ENCODE data around the gene TGFBR3.
"Not testable (repeated sequence)": the region's sequence is repeated elsewhere in the genome, so short reads cannot be mapped to it uniquely, and the experiment has no call there.

Gene TGFBR3

DNA sequence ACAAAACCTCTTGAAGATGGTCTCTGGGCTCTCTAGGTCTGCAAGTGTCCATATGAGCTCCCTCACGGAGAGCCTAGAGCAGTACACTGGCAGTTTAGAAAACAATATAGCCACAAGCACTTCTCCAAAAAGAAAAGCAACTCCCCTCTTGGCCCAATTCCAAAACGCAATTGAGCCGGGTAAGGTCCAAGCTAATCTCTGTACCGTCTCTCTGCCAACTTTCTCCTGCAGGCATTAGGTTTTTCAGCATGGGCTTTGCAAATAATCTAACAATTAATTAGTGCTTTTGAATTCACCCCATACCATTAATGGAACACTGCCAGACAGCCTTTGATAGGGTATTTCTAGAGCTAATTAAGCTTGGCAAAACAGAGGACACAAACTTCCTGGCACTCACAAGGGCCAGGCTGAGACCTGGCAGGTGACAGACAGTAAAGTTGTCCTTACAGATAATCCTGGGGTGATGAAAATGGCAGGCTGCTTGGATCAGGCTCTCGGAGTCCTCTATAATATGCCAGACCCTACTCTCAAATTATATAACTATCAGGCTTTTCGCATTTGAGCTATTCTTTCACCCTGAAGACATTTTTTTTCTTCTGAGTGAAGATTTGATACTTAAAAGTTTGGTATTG, 39.8 kb downstream of the TGFBR3 start:
- DNase-seq = no peak

DNA sequence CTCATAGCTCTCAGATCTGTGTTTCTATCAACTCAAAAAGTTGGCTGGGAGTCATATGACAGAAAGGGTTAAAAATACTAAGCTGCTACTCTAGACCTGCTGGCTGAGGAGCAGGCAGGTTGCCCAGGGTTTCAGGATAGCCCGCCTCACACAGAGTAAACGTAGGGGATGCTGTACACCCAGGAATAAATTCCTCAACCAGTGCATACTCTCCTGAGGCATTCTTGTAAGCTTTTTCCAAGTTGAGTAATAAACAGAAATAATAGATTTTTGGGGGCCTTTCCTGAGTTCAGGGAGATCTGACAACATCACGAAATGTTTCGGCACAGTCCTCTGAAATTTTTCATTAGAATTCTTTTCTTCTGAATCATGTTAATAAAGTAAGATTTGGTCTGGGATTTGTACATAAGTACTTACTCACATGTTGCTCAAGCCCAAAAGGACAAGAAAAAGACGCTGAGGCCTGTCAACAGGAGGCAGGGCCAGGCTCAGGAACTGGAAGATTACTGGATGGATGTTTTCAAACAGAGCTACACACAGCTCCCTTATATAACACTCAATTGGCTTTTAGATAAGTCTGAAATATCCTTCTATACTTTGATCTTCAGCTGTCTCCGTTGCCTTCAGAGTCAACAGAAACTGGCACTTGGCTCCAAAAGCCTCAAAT, 41.0 kb downstream of the TGFBR3 start:
- no peak for DNase-seq

DNA sequence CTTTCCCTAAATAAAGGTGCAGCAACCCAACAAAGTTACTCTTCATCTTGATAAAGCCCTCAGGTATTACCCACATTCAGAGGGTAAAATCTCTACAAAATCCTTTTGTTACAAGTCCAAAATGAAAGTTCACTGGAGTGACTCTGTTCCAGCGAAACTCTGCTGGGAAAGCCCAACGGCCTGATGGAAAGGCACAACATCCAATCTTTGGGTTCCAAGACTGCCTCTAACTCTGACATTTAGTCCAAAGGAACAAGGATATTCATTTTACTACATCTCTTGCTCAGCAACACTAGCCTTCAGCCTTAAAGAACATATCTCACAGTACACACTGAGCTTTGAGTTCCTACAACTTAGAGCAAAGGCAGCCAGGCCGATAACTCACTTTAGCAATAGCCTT, 42.1 kb downstream of the TGFBR3 start:
- no peak for DNase-seq

DNA sequence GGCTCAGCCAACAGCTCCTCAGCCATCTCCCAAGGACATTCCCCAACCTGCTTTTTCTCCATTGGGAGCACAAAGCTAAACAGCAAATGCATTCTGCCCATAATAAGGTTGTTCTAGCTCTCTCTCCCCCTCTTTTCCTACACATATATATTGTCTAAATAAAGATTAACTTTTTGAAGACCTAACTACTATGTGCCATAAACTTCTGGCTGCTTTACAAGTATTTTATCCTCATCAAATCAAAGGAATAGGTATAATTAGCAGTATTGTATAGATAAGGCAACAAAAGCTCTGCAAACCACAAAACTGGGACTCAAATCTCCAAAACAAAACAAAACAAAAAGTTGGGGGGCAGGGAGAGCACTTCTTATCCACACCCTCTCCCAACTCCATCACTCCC, 43.4 kb downstream of the TGFBR3 start:
- no peak for DNase-seq

DNA sequence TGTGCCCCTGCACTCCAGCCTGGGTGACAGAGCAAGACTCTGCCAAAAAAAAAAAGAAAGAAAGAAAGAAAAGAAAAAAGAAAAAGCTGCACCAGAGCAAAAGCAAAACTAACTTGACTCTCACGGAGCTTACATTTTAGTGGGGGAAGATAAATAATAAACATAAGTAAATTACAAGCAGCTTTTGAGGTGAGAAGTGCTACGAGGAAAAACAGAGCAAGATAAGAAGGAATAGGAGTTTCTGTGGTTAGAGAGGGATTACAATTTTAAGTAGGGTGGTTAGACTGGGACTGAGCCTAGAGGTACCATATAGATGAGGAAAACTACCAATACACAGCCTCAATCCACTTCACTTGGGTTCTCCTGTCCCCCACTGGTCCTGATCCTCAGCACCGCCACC, 43.9 kb downstream of the TGFBR3 start:
- no peak for DNase-seq

DNA sequence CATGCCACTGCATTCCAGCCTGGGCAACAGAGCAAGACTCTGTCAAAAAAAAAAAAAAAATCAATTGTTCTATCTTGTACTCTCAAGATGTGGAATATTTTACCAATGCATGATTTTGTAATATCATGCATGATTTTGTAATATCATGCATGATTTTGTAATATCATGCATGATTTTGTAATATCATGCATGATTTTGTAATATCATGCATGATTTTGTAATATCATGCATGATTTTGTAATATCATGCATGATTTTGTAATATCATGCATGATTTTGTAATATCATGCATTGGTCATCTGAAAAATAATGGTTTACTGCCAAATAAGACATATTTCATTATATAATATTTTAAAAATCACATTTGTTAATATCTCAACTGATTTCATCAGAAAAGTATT, 45.7 kb downstream of the TGFBR3 start:
- DNase-seq = not testable (repeated sequence)

DNA sequence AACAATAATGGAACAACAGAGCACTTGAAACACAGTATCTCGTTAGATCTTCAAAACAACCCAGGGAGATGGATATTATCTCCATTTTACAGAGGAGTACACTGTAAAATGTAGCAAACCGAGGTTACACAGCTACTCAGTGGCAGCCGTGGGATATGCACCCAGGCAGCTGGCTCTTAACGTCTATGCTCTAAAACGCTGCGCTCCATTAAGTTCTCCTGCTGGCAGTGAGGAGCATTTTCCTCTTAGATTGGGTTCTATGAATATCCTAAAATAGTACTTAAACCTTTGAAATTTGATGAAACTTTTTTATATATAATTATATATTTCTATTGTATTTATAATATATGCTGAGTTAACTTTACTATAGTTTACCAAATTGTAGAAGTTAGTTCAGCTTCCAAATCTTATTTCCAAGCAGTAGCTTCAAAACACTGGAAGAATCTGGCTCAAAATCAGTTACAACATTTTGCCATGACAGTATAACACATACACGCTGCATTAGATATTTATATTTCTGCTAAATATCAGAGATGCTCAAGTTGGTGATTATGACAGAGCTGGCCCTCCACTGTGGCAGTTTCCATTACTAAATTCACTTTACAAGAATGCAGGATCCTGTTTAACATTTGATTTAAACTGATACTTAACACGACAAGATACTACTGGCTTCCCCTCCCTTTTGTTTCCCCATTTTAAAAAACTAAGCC, 49.5 kb downstream of the TGFBR3 start:
- DNase-seq = no peak

DNA sequence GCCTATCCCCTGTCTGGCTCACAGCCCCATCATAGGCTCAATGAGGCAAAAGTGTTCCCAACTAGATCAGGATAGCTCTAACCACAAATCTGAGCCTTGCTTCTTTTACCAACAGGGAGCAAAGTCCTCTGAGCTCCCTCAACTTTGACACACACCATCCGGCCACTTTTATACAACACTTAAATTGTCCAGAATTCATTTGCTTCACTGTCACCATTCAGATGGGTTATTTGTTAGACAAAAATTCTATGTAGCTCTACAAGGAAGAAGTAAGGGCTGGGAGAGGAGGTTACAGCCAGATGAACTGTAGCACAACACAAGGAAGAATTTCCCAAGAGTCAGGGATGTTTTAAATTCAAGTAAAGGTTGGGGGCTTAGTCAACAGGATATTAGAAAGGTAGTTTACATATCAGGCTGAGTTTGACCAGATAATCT, 50.8 kb downstream of the TGFBR3 start:
- no peak for DNase-seq

DNA sequence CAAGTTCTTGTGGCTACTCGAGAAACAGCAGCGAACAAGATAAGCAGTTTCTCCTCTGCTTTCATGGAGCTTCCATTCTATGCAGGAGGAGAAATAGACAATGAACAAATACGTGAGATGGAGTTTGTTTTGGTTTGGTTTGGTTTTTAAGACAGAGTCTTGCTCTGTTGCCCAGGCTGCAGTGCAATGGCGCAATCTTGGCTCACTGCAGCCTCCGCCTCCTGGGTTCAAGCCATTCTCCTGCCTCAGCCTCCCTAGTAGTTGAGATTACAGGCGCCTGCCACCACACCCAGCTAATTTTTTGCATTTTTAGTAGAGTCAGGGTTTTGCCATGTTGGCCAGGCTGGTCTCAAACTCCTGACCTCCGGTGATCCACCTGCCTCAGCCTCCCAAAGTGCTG, 51.4 kb downstream of the TGFBR3 start:
- DNase-seq = not testable (repeated sequence)

DNA sequence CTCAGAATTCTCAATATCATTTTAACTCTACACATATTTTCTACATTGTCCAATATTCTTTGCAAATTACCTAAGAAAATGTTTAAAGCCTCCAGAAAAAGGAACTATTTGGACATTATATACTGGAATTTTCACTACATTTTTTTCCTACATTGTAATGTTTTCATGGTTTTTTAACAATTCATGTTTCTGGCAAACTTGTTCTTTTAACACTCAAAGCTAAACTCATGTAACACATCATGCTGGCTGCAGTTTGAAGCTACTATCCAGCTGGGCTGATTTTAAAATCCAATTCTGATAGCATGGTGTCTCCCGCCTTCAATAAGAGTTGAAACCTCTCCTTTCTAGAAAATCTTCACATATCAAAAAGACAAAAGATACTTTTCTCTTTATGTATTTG, 52.0 kb downstream of the TGFBR3 start:
- no peak for DNase-seq

DNA sequence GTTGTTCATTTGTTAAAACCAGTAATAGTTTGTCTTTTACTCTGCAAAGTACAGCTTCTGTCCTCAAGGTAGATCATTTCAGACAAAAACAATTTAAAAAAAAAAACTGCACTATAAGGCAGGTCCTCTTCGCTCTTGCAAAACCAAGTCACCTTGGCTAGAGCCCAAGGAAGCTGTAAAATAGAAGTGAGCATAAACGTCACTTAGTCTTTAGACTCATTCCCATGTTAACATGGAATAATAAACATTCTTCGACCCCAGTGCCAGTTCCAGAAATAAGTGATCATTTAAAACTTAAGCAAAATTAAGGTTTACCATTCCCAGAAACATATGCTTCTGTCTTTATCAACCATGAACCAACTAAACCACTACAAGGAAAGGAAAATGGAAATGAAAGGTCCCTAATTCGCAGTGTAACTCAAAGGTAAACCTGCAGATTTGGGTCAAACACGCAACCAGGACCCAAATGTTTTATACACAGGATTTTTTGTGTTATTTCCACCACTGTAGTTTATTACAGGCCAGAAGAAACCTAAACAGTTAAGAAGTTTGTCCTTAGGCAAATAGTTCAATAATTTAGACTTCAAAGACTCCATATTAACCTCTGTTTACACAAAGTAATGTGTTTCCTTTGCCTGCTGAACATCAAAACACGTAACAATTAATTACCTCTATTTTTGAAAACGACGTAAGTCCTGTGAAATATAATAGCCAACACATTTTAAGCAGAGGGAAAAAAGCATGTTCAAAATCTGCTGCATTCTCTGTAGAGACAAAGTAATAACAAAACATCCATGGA, 54.6 kb downstream of the TGFBR3 start:
- no peak for DNase-seq

DNA sequence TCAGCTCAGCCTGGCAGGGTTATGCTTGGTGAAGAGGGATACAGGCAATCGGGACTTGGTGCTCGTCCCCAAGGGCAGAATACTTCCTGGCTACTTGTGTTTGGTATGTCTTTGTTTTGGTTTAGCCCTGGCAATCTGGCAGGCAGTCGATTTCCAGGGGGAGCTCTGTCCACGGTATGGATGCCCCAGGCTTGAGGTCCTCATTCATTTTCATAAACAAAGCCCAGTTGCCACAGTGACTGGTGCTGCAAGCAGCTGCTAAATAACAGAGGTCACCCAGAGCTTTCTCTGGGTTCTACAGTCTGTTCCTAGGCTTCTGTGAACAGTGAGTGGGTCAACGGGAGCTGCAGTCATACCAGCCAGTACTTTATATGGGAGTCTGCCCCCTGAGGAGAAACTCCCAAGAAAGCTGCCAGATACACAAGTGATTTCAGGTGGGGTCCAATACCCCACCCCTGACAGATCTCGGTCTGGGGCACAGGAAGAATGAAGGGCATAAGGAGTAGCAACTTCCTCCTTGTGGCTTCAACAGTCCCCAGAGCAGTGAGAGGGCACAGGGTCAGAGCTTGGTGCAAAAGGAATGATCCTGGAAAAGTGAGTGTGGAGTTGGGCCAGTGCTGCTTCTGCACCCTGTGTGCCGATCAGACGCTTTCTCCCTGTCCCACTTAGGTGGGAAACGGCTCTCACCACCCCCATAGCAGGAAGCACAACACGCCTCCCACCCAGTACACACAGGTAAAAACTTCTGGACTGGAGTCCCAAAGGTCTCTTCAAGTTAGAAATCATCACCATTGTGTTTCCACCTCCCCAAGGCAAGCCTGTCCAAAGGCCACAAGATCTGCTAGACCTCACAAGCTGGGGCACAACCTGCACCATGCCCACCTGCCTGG, 55.5 kb downstream of the TGFBR3 start:
- no peak for DNase-seq

DNA sequence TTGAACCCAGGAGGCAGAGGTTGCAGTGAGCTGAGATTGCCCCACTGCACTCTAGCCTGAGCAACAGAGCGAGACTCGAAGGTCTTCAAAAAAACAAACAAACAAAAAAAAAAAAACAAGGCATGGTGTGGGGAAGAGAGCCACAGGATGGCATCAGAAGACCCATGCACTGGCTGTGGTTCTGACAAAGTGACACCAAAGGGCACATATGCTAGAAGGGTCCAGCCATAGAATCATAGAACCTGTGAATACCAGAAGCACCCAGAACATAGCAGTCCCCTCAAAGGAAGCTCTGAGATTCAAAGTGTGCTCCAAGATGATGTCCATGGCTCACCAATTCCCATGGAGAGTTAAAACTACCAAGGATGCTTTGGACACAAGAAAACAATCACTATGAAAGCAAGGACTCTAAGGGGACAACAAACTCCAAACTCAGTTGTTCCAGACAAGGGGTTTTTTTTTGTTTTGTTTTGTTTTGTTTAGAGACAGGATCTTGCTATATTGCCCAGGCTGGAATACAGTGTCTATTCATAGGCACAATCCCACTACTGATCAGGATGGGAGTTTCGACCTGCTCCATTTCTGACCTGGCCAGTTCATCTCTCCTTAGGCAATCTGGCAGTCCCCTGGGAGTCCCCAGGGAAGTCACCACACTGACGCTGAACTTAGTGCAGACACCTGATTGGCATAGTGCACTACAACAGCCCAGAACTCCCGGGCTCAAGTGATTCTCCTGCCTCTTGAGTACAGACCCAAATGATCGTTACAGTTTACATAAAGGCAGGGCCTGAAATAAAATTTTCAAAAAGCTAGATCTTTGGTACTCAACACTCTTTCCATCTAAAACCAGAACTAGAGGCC, 56.4 kb downstream of the TGFBR3 start:
- no peak for DNase-seq

DNA sequence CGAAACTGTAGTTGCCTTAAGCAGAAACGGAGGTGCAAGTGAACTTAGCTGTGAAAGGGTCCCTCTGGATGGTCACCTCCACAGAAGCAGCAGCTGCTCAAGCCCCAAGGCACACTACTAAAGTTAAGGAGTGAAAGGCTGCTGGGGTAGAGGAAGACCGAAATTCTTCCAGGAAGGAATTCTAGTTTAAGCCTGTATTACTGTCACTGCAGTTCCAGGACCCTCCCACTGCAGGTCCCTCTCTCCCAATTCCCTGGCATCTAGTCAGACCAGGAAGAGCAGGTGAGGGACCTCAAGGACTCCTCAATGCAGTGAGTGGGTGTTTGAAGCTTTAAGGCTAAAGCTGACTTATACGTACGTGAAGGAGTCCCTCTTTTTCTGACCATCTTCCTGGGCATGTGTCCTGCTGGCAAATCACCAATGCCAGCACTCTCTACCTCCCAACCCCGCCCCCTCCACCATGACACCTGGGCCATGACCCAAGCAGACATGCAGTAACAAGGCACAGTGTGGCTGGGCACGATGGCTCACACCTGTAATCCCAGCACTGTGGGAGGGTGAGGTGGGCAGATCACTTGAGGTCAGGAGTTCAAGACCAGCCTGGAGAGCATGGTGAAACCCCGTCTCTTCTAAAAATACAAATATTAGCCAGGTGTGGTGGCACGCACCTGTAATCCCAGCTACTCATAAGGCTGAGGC, 57.2 kb downstream of the TGFBR3 start:
- DNase-seq = no peak

DNA sequence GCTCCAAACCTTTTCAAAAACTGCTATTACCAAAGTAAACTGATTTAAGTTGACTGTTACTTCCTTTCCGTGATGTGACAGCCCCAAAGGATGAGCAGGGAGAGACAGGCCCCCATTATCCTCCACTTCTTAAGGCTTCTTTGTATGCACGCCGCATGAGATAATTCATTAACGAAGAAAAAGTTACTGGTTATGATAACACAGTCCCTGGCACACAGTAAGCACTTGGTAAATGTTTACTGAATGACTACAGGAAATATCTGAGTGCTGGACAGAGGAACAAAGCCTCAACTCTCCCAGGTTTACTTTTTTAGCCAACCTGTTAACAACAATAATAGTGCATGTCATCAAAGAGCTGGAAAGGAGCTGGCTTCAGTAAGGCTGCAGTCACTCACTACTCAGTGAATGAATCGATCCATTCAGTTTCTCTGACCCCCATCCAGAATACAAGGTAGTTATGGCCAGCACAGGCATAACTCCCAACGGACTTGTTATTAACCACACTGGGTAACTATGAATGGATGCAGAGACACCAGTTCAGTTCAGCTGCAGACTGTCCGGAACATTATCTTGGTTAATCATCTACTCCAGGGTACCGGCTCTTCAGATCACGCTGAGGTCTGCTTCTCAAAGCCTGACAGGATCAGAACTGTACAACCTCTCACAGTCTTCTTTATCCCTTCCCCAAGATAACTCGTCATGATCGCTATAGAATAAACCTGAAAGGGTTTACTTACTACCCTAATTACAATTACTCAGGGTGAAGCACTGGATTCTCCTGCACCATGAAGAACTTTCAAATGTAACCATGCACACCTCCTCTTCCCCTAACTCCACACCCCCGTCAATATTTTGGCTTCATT, 58.3 kb downstream of the TGFBR3 start:
- no peak for DNase-seq

DNA sequence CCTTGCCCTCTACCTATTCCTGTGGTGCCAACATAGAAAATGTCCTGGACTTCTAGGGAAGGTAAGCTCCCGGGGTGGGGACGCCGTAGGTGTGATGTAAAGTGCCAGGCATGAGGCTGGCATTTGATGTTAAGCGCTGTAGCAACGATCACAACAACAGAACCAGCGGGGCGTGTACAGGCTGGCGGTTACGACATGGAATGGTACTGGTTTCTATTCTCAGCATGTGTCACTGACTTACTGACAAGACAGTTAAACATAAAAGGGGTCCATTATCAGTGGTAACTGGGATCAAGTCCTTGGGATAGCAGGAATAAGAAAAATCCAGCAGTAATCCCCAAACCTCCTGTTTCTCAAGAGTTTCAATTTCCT, 58.9 kb downstream of the TGFBR3 start:
- DNase-seq = peak in 1 of 2 donors; percentile 21

DNA sequence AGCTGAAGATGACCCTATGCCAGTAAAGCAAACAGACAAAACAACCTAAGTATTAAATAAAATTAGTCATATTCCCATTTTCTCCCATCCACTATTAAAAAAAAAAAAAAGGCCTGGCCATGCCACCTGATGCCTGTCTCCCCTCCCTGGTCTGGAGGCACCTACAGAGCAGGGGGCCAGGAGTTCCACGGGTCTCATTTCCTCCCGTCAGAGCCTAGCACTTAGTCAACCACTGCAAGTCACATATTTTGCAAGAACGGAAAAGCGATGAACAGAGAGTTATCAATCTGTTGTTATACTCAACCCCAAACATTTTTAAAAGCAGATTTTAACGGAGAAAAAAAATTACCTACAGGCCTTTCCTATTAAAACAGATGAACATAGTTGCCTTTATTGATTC, 59.3 kb downstream of the TGFBR3 start:
- DNase-seq = no peak

DNA sequence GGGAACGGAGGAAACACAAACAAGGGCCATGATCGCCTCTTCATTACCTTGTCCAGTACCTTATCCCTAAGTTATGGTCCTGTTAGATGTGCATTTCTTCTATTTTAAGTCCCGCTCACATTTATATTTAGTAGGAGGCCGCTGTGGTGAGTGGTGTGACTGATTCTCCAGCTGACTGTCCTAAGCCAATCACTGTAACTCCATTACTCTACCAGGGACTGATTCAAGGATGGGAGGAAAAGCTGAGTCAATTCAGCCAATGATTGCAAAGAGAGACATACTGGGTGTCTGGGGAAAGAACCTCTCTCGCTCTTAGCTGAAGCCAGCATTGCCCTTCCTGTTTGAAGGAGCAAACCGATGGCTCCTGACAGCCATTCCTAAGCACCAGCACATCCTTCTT, 59.7 kb downstream of the TGFBR3 start:
- DNase-seq = no peak

DNA sequence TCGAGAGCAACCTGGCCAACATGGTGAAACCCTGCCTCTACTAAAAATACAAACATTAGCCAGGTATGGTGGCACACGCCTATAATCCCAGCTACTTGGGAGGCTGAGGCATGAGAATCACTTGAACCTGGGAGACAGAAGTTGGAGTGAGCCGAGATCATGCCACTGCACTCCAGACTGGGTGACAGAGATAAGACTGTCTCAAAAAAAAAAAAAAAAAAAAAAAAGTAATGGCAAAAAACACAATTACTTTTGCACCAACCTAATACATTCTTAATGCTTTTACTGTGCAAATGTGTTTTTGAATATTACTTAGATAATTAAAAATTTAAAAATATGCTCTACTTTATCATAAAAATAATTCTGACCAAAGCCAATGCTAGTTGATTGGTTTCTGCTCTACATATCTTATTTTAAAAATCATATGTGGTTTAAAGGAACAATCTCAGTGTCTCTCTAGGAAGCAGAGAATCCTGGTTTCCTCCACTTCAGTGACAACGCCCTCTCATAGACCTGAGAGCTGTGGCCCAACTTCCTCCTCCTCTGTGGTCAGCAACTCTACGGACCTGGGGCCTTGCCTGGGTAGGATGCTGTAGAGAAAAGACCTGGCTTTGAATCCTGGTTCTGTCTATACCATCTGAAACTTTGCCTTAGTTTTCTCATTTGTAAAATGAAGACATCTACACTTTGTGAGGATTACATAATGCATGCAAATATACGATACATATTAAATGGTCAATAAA, 64.7 kb downstream of the TGFBR3 start:
- DNase-seq = no peak

Measured in CD4-positive, alpha-beta T cell treated with Interferon alpha-2 for 1 hour (primary cell).